Mesothelial cell of epicardium (in vitro differentiated cells): ENCODE results near the gene RAMP3. TPM values are rescaled to one million over a fixed set of nuclear protein-coding genes. Genes with fewer than 3 reads are reported as not detected.

Experiments
- DNase-seq, 2 experiments: peaks; one replicate each; pipeline ENCODE4 v3.0.0; 2021; ENCODE audit warnings: low spot score in 2 of 2; ENCODE audit not compliant: unreplicated experiment in 2 of 2
- H3K27ac Mint-ChIP-seq: 2 replicates; pipeline ENCODE4 v1.8.0; 2021; ENCODE audit warnings: mixed read lengths
- H3K27me3 Mint-ChIP-seq: 2 replicates; pipeline ENCODE4 v1.8.0; 2021; ENCODE audit warnings: low read depth, mixed read lengths
- H3K36me3 Mint-ChIP-seq: 2 replicates; pipeline ENCODE4 v1.8.0; 2021; ENCODE audit warnings: mixed read lengths
- H3K4me1 Mint-ChIP-seq: 2 replicates; pipeline ENCODE4 v1.8.0; 2021; ENCODE audit warnings: mixed read lengths
- H3K4me3 Mint-ChIP-seq: 2 replicates; pipeline ENCODE4 v1.8.0; 2021; ENCODE audit warnings: mild to moderate bottlenecking, moderate library complexity, mixed read lengths
- H3K9me3 Mint-ChIP-seq: 2 replicates; pipeline ENCODE4 v1.8.0; 2021; ENCODE audit warnings: mixed read lengths
- total RNA-seq: library from RNA; stranded (reverse); gene quantifications from 3 replicates; pipeline ENCODE4 v1.2.1, GENCODE V29; 2021
- TF ChIP-seq, protein P1 (sequence below): fragments of 200-600 bp; sonication (generic); IDR thresholded peaks from one replicate; pipeline ENCODE4 v1.5.0; 2021; ENCODE audit warnings: antibody characterized with exemption; ENCODE audit not compliant: unreplicated experiment

The RAMP3 gene
- total RNA-seq, 1 donor from 2014 or later: not detected

DNA sequence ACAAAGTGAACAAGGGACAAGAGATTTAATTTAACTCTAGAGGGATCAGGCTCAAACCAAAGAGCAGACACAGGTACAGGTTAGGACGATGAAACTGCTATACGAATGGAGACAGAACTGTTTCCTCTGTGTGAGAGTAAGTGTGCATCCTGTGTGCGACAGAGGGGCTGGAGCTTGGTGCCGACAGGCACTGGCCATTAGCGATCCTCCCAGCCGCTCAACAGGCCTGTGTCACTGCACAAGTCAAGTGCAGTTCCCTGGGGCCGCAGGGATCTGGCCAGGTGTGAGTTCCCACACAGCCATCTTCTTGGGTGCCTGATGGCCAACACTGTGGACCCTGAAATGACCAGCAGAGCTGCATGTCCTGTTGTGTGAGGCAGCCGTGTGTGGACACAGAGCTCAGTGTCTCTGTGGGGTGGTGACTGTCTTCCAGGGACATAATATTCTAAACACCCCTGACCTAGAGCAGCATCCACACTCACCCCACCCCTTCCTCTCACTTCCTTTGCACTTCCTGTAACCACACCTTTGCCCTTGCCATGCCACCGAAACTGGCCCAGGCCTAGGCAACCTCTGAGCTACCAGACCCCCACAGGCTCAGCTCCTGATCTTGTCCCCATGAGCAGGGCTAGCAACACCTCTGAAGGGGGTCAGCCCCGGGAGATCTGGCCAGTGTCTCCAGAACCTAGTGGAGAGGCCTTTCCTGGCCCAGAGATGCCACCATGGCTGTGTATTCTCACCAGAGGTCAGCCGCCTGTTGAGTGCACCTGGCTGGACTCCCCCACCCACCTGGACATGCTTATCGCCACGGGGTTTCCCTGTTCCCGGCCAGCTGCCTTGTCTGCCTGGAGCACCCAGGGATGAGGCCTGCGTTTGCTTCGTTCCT is 34.4 kb upstream of the RAMP3 start:
- Mint-ChIP-seq H3K4me3 (no peak overlapping the region), H3K36me3 (no peaks in the 10 kb centered on the region), H3K27me3 (peaks cover 7% of the 10 kb centered on the region), H3K4me1 (no peaks in the 10 kb centered on the region), H3K27ac (no peak overlapping the region), H3K9me3 (no peaks in the 10 kb centered on the region)
- DNase-seq: no peak
- TF ChIP-seq, protein P1, sequence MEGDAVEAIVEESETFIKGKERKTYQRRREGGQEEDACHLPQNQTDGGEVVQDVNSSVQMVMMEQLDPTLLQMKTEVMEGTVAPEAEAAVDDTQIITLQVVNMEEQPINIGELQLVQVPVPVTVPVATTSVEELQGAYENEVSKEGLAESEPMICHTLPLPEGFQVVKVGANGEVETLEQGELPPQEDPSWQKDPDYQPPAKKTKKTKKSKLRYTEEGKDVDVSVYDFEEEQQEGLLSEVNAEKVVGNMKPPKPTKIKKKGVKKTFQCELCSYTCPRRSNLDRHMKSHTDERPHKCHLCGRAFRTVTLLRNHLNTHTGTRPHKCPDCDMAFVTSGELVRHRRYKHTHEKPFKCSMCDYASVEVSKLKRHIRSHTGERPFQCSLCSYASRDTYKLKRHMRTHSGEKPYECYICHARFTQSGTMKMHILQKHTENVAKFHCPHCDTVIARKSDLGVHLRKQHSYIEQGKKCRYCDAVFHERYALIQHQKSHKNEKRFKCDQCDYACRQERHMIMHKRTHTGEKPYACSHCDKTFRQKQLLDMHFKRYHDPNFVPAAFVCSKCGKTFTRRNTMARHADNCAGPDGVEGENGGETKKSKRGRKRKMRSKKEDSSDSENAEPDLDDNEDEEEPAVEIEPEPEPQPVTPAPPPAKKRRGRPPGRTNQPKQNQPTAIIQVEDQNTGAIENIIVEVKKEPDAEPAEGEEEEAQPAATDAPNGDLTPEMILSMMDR: no peak

DNA sequence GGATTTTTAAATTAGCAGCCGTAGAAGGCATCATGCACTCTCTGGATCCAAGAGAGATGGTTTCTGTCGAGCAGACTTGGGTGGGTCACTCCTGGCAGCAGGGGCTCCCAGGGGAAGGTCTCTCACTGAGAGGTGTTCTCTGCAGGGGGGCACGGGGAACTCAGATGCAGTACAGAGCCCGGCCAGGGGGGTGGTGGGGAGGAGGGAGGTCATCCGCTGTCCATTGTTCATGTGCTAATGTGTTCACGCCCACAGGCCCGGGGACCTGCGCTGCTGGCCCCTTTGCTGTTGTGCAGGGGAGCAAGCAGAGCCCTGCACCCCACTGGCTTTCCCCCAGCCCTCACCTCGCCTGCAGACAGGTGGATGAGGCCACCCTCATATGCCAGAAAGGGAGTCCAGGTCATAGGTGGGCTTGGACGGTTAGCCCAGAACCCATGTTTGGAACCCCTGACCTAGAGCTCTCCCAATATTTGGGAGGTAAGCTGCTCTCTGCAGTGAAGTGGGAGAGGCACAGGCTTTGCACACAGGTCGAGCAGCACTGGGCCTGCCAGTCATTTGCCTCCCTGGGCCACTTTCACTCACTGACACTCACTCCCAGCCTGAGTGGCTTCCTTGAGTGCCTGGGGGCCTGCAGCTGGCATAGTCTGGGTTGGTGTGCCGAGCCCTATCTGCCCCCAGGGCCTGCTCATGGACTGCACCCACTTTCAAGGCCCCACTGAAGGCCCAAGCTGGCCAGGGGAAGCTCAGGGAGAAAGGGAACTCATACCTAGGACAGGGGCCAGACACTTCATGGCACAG is 33.5 kb upstream of the RAMP3 start:
- TF ChIP-seq, protein P1: no peak
- Mint-ChIP-seq H3K27ac (no peak overlapping the region), H3K4me1 (no peaks in the 10 kb centered on the region), H3K4me3 (no peak overlapping the region), H3K9me3 (no peaks in the 10 kb centered on the region), H3K36me3 (no peaks in the 10 kb centered on the region), H3K27me3 (peaks cover 3% of the 10 kb centered on the region)
- no peak for DNase-seq

DNA sequence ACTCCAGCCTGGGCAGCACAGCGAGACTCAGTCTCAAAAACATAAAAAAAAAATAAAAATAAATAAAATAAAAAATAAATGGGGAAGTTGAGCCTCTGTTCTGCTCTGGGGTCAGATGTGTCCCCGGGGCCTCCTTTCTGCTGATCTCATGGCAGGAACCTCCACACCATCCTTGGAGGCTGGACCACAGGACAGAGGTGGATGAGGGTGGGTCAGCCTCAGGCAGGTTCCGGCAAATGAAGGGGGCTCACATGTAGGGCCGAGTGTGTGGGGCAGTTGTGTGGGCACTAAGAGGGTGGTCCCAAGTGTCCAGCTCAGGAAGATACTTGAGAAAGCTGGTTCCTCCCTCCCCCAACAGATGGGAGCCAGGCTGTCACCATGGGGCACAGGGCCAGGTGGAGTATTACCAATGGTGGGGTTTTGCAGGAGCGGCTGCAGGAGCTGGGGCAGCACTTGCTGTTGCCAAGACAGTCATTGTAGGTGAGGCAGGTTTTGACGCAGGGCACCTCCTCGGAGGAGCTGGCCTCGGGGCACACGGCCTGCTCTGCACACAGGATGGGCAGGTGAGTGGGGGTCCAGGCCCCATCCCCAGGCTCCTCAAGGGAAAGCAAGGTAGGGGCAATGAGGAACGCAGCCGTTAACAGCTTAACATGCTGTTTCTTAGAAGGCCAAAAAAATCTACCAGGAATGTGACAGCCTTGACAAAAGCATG is 32.2 kb upstream of the RAMP3 start:
- Mint-ChIP-seq H3K27ac (no peak overlapping the region), H3K36me3 (no peaks in the 10 kb centered on the region), H3K27me3 (peaks cover 2% of the 10 kb centered on the region), H3K4me3 (no peak overlapping the region), H3K4me1 (no peaks in the 10 kb centered on the region), H3K9me3 (no peaks in the 10 kb centered on the region)
- DNase-seq: no peak
- TF ChIP-seq, protein P1: no peak

DNA sequence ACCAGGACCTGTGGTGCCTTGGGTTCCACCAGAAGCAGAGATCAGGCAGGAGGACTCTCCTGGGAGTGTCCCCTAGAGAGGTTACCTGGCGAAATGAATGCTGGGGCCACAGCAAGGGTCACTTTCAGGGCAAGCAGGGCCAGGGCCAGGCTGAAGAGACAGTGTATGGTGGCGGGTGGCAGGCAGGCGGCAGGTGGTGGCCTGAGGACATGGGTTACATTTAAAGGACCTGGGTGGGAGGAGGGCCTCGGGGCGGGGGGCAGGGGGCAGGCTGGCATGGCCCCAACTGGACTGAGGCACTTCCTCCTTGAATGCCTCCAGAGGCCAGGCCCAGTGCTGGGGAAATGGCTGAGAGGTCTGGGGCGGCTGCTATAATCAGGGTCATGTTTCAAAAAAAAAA is 31.4 kb upstream of the RAMP3 start:
- Mint-ChIP-seq H3K36me3 (no peaks in the 10 kb centered on the region), H3K27me3 (peaks cover 4% of the 10 kb centered on the region), H3K4me3 (no peak overlapping the region), H3K4me1 (no peaks in the 10 kb centered on the region), H3K27ac (no peak overlapping the region), H3K9me3 (no peaks in the 10 kb centered on the region)
- TF ChIP-seq, protein P1: no peak
- DNase-seq: no peak

DNA sequence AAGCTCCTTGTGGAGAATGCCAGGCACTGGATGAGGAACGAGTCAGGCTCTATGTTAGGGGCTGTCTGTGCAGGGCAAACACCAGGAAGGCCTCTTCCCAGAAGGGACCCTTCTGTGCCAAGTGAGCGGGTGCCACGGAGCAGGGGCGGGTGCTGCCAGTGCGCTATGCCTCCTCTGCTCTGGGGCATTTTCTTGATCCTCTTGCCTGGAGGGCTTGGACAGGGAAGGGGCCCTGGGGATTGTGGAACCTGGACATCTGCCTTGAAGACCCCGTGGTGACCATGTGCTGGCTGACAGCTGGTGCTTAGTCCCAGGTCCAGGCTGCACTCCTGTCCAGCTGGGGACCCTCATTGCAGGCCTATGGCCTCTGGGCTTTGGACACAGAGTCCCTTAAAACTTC is 30.7 kb upstream of the RAMP3 start:
- DNase-seq: no peak
- no peak overlapping the region for H3K27ac Mint-ChIP-seq

More for the DNA sequence above, 30.7 kb upstream of the RAMP3 start:
- Mint-ChIP-seq H3K4me3 (no peak overlapping the region), H3K27me3 (peaks cover 4% of the 10 kb centered on the region), H3K9me3 (no peaks in the 10 kb centered on the region), H3K4me1 (no peaks in the 10 kb centered on the region), H3K36me3 (no peaks in the 10 kb centered on the region)
- TF ChIP-seq, protein P1: no peak
